COLO668 (cell line): ENCODE data around the gene PPP1R16B.
"Not testable (repeated sequence)": the region's sequence is repeated elsewhere in the genome, so short reads cannot be mapped to it uniquely, and the experiment has no call there.

ENCODE experiments used
- DNase-seq: peaks from one replicate; lab custom pipeline; 2025; ENCODE audit not compliant: unreplicated experiment; lab: John Stamatoyannopoulos, UW

Gene PPP1R16B

GRCh38 chr20:38791291-38791690 lies 14.2 kb upstream of the PPP1R16B start:
- DNase-seq = no peak

GRCh38 chr20:38791940-38792339 lies 13.6 kb upstream of the PPP1R16B start:
- no peak for DNase-seq

GRCh38 chr20:38794057-38794456 lies 11.4 kb upstream of the PPP1R16B start:
- DNase-seq = not testable (repeated sequence)

- no peak for DNase-seq
Observed at GRCh38 chr20:38798266-38798665, 7.2 kb upstream of the PPP1R16B start.

- DNase-seq = no peak
Observed at GRCh38 chr20:38799203-38799602, 6.3 kb upstream of the PPP1R16B start.

- no peak for DNase-seq
Observed at GRCh38 chr20:38800882-38801281, 4.6 kb upstream of the PPP1R16B start.

GRCh38 chr20:38804221-38804620 lies 1.3 kb upstream of the PPP1R16B start:
- DNase-seq = no peak

- DNase-seq = no peak
Observed at GRCh38 chr20:38804682-38805501, 605 bp upstream of the PPP1R16B start.

- no peak for DNase-seq
Observed at GRCh38 chr20:38805958-38806854, 709 bp downstream of the PPP1R16B start.

- no peak for DNase-seq
Observed at GRCh38 chr20:38806855-38807655, 1.6 kb downstream of the PPP1R16B start.

- DNase-seq = no peak
Observed at GRCh38 chr20:38809942-38810341, 4.4 kb downstream of the PPP1R16B start.

- DNase-seq = no peak
Observed at GRCh38 chr20:38810926-38811630, 5.6 kb downstream of the PPP1R16B start.

- DNase-seq = no peak
Observed at GRCh38 chr20:38811769-38812168, 6.3 kb downstream of the PPP1R16B start.

GRCh38 chr20:38812182-38812581 lies 6.7 kb downstream of the PPP1R16B start:
- no peak for DNase-seq

GRCh38 chr20:38812709-38813573 lies 7.4 kb downstream of the PPP1R16B start:
- DNase-seq = no peak

GRCh38 chr20:38813574-38813962 lies 8.1 kb downstream of the PPP1R16B start:
- not testable (repeated sequence) for DNase-seq

GRCh38 chr20:38815446-38815845 lies 9.9 kb downstream of the PPP1R16B start:
- no peak for DNase-seq

- no peak for DNase-seq
Observed at GRCh38 chr20:38818113-38819065, 12.9 kb downstream of the PPP1R16B start.

GRCh38 chr20:38825571-38825900 lies 20.0 kb downstream of the PPP1R16B start:
- no peak for DNase-seq
